GM23338 (cell line): ENCODE results near the gene SLC5A2. TPM values are rescaled to one million over a fixed set of nuclear protein-coding genes. Genes with fewer than 3 reads are reported as not detected.

Source experiments
- ATAC-seq: fragments of 200-7000 bp; cut with Tn5 transposase; 3 replicates; pipeline ENCODE4 v1.9.1; 2020
- DNase-seq: peaks from one replicate; pipeline ENCODE4 v3.0.0-alpha.2; 2015; ENCODE audit warnings: low spot score
- H2AFZ ChIP-seq: fragments of 200-600 bp; sonication (generic); 2 replicates; pipeline ENCODE4 v1.8.0; 2016; ENCODE audit warnings: antibody characterized with exemption, mild to moderate bottlenecking, moderate library complexity
- H3F3A ChIP-seq: fragments of 200-600 bp; sonication (generic); replicated peaks from 2 replicates; pipeline ENCODE4 v1.8.0; 2017; ENCODE audit warnings: antibody characterized with exemption, mixed run types, low read depth
- H3K27ac ChIP-seq: fragments of 200-600 bp; sonication (generic); 2 replicates; pipeline ENCODE4 v1.6.1; 2016; ENCODE audit warnings: low read depth
- H3K27me3 ChIP-seq: fragments of 200-600 bp; sonication (generic); 2 replicates; pipeline ENCODE4 v1.8.0; 2016; ENCODE audit warnings: mild to moderate bottlenecking, mixed run types, moderate library complexity; ENCODE audit not compliant: insufficient read depth
- H3K36me3 ChIP-seq: fragments of 200-600 bp; sonication (generic); 2 replicates; pipeline ENCODE4 v1.8.0; 2016; ENCODE audit warnings: mild to moderate bottlenecking; ENCODE audit not compliant: insufficient read depth
- H3K4me1 ChIP-seq: fragments of 200-600 bp; sonication (generic); 2 replicates; pipeline ENCODE4 v1.8.0; 2016; ENCODE audit warnings: mild to moderate bottlenecking, moderate library complexity; ENCODE audit not compliant: insufficient read depth
- H3K4me2 ChIP-seq: fragments of 200-600 bp; sonication (generic); 2 replicates; pipeline ENCODE4 v1.7.1; 2017; ENCODE audit warnings: mixed run types
- H3K4me3 ChIP-seq: fragments of 200-600 bp; sonication (generic); 2 replicates; pipeline ENCODE4 v1.6.1; 2016; ENCODE audit warnings: mixed run types
- H3K79me2 ChIP-seq: fragments of 200-600 bp; sonication (generic); replicated peaks from 2 replicates; pipeline ENCODE4 v1.8.0; 2017; ENCODE audit warnings: mild to moderate bottlenecking; ENCODE audit not compliant: insufficient read depth
- H3K9me2 ChIP-seq: fragments of 200-600 bp; sonication (generic); 2 replicates; pipeline ENCODE4 v1.8.0; 2017; ENCODE audit not compliant: insufficient read depth
- H4K20me1 ChIP-seq: fragments of 200-600 bp; sonication (generic); replicated peaks from 2 replicates; pipeline ENCODE4 v1.8.0; 2017; ENCODE audit warnings: mild to moderate bottlenecking; ENCODE audit not compliant: insufficient read depth
- H3K27ac Mint-ChIP-seq: 2 replicates; pipeline ENCODE4 v1.8.0; 2020; ENCODE audit warnings: inconsistent platforms, mild to moderate bottlenecking, moderate library complexity, mixed read lengths
- H3K27me3 Mint-ChIP-seq: 3 replicates; pipeline ENCODE4 v1.8.0; 2022; ENCODE audit warnings: low read depth, mild to moderate bottlenecking, moderate library complexity, mixed read lengths, inconsistent platforms; ENCODE audit not compliant: insufficient read depth, poor library complexity
- H3K36me3 Mint-ChIP-seq: 3 replicates; pipeline ENCODE4 v1.8.0; 2021; ENCODE audit warnings: low read depth, mild to moderate bottlenecking, inconsistent platforms, moderate library complexity, mixed read lengths
- H3K4me1 Mint-ChIP-seq: 3 replicates; pipeline ENCODE4 v1.8.0; 2020; ENCODE audit warnings: mild to moderate bottlenecking, inconsistent platforms, mixed read lengths
- H3K4me3 Mint-ChIP-seq: 3 replicates; pipeline ENCODE4 v1.8.0; 2021; ENCODE audit warnings: moderate library complexity, mild to moderate bottlenecking, inconsistent platforms, mixed read lengths
- H3K9me3 Mint-ChIP-seq: 3 replicates; pipeline ENCODE4 v1.8.0; 2020; ENCODE audit warnings: moderate library complexity, mild to moderate bottlenecking, inconsistent platforms, mixed read lengths
- CREB1 ChIP-seq: fragments of 250-450 bp; sonication (Bioruptor Pico); IDR thresholded peaks from 2 replicates; pipeline ENCODE4 v1.5.0; 2020; ENCODE audit warnings: low read depth, mild to moderate bottlenecking, moderate library complexity
- EZH2 ChIP-seq: fragments of 200-600 bp; sonication (generic); IDR thresholded peaks from one replicate; pipeline ENCODE4 v1.8.0; 2017; ENCODE audit warnings: antibody characterized with exemption, mild to moderate bottlenecking, low read depth; ENCODE audit not compliant: unreplicated experiment
- JUNB ChIP-seq: IDR thresholded peaks from one replicate; pipeline ENCODE4 v1.6.1; 2016; ENCODE audit warnings: antibody characterized with exemption; ENCODE audit not compliant: unreplicated experiment
- POLR2AphosphoS5 ChIP-seq: IDR thresholded peaks from 2 replicates; pipeline ENCODE4 v1.6.1; 2016; ENCODE audit warnings: antibody characterized with exemption, low read depth
- STAT1 ChIP-seq: IDR thresholded peaks from one replicate; pipeline ENCODE4 v1.6.1; 2016; ENCODE audit warnings: antibody characterized with exemption; ENCODE audit not compliant: unreplicated experiment
- ZNF114 ChIP-seq: fragments of 250-450 bp; sonication (Bioruptor Pico); IDR thresholded peaks from 2 replicates; pipeline ENCODE4 v1.5.0; 2020; ENCODE audit warnings: mild to moderate bottlenecking, moderate library complexity
- polyA plus RNA-seq: library from polyadenylated mRNA; unstranded; fragments of >200 nt; fragmentation: Nextera tagmentation; extraction: Ambion mirVana; gene quantifications from 2 replicates; pipeline ENCODE4 v1.2.1, GENCODE V29; 2016
- total RNA-seq: library from RNA; depleted of rRNA; stranded (reverse); fragments of >200 nt; shearing (Covaris generic); gene quantifications from 2 replicates; pipeline ENCODE4 v1.2.3, GENCODE V29; 2014
- TF ChIP-seq, protein P1 (sequence below), 2 experiments: fragments of 200-600 bp in 1 of 2; sonication (generic) in 1 of 2; conservative IDR thresholded peaks; 2 replicates each; pipeline versions ENCODE4 v1.5.1 to v1.6.1; 2016 to 2017; ENCODE audit warnings: antibody characterized with exemption in 2 of 2, low read depth in 2 of 2, mild to moderate bottlenecking in 2 of 2, moderate library complexity in 1 of 2
- TF ChIP-seq, protein P2 (sequence below): fragments of 250-450 bp; sonication (Bioruptor Pico); IDR thresholded peaks from 2 replicates; pipeline ENCODE4 v1.5.0; 2020; ENCODE audit warnings: mild to moderate bottlenecking, moderate library complexity
- TF ChIP-seq, protein P3 (sequence below): IDR thresholded peaks from one replicate; pipeline ENCODE4 v1.6.1; 2018; ENCODE audit warnings: antibody characterized with exemption; ENCODE audit not compliant: unreplicated experiment

SLC5A2 gene
- total and polyA plus RNA-seq, 2 experiments from 2014 or later: 0.76 to 3.6 TPM

DNA sequence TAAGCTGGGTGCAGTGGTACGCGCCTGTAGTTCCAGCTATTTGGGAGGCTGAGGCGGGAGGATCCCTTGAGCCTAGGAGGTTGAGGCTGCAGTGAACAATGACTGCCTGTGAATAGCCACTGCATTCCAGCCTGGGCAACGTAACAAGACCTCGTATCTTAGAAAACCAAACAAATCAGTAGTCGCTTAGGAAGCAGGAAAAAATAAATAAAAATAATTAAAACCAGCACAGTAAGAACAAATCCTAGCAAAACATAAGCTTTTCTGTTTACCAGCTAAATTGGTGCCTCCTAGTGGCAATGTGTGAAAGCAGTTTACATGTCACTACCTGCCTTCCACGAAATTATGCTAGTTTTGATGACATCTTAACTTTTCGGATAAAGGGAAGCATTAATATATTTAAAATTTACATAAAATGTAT is 22.3 kb upstream of the SLC5A2 start:
- Histone ChIP-seq H3K79me2 (peaks cover 21% of the 10 kb centered on the region), H3F3A (peaks cover 4% of the 10 kb centered on the region; the same call in 1 of the 2 replicates), H3K4me2 (peak overlapping the region; percentile 81; the same call in 1 of the 2 replicates), H3K27me3 (no peaks in the 10 kb centered on the region), H3K4me3 (peak overlapping the region; percentile 91), H3K4me1 (peaks cover 10% of the 10 kb centered on the region; the same call in 1 of the 2 replicates), H2AFZ (no peak overlapping the region), H3K27ac (no peak overlapping the region), H3K9me2 (no peaks in the 10 kb centered on the region), H4K20me1 (peaks cover 15% of the 10 kb centered on the region), H3K36me3 (no peaks in the 10 kb centered on the region; the same call in 1 of the 2 replicates)
- Mint-ChIP-seq H3K4me3 (peak overlapping the region; percentile 89; the same call in 2 of the 3 replicates), H3K27ac (peak overlapping the region; percentile 88; the same call in 1 of the 2 replicates), H3K36me3 (peaks cover 39% of the 10 kb centered on the region), H3K9me3 (peaks cover 4% of the 10 kb centered on the region; the same call in 2 of the 3 replicates), H3K27me3 (peaks cover 3% of the 10 kb centered on the region), H3K4me1 (peaks cover 13% of the 10 kb centered on the region)
- TF ChIP-seq STAT1: no peak
- TF ChIP-seq, protein P1, sequence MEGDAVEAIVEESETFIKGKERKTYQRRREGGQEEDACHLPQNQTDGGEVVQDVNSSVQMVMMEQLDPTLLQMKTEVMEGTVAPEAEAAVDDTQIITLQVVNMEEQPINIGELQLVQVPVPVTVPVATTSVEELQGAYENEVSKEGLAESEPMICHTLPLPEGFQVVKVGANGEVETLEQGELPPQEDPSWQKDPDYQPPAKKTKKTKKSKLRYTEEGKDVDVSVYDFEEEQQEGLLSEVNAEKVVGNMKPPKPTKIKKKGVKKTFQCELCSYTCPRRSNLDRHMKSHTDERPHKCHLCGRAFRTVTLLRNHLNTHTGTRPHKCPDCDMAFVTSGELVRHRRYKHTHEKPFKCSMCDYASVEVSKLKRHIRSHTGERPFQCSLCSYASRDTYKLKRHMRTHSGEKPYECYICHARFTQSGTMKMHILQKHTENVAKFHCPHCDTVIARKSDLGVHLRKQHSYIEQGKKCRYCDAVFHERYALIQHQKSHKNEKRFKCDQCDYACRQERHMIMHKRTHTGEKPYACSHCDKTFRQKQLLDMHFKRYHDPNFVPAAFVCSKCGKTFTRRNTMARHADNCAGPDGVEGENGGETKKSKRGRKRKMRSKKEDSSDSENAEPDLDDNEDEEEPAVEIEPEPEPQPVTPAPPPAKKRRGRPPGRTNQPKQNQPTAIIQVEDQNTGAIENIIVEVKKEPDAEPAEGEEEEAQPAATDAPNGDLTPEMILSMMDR (conservative IDR thresholded peaks at IDR 0.05; ENCODE audit: low read depth in 2 of 2): peak; percentile 61 to 73
- DNase-seq (peak; percentile 78), ATAC-seq (no peak)

DNA sequence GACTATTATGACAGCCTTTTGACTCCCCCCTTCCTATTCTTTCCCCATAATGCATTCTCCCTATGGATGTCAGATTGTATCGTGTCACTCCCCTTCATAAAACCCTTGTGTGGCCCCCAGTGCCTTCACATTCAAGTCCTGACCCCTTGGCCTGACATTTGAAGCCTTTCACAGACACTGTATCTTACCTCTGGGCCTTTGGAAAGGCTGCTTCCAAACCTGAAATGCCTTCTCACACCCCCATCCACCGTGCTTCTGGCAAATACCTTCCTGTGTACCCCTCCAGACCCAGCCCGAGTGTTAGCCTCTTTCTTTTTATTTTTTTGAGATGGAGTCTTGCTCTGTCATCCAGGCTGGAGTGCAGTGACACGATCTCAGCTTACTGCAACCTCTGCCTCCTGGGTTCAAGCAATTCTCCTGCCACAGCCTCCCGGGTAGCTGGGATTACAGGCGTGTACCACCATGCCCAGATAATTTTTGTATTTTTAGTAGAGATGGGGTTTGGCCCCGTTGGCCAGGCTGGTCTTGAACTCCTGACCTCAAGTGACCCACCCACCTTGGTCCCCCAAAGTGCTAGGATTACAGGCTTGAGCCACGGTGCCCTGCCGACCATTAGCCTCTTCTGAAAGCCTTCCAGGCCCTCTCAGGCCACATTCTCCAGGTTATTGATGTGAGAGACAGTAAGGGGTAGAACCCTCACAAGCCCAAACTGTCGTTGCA is 21.6 kb upstream of the SLC5A2 start:
- no peak overlapping the region for H3K4me2 ChIP-seq
- TF ChIP-seq STAT1 (no peak), CREB1 (CRISPR knock-in tag) (no peak), ZNF114 (CRISPR knock-in tag) (no peak), POLR2AphosphoS5 (no peak), JUNB (no peak), EZH2 (no peak)
- TF ChIP-seq, protein P2, sequence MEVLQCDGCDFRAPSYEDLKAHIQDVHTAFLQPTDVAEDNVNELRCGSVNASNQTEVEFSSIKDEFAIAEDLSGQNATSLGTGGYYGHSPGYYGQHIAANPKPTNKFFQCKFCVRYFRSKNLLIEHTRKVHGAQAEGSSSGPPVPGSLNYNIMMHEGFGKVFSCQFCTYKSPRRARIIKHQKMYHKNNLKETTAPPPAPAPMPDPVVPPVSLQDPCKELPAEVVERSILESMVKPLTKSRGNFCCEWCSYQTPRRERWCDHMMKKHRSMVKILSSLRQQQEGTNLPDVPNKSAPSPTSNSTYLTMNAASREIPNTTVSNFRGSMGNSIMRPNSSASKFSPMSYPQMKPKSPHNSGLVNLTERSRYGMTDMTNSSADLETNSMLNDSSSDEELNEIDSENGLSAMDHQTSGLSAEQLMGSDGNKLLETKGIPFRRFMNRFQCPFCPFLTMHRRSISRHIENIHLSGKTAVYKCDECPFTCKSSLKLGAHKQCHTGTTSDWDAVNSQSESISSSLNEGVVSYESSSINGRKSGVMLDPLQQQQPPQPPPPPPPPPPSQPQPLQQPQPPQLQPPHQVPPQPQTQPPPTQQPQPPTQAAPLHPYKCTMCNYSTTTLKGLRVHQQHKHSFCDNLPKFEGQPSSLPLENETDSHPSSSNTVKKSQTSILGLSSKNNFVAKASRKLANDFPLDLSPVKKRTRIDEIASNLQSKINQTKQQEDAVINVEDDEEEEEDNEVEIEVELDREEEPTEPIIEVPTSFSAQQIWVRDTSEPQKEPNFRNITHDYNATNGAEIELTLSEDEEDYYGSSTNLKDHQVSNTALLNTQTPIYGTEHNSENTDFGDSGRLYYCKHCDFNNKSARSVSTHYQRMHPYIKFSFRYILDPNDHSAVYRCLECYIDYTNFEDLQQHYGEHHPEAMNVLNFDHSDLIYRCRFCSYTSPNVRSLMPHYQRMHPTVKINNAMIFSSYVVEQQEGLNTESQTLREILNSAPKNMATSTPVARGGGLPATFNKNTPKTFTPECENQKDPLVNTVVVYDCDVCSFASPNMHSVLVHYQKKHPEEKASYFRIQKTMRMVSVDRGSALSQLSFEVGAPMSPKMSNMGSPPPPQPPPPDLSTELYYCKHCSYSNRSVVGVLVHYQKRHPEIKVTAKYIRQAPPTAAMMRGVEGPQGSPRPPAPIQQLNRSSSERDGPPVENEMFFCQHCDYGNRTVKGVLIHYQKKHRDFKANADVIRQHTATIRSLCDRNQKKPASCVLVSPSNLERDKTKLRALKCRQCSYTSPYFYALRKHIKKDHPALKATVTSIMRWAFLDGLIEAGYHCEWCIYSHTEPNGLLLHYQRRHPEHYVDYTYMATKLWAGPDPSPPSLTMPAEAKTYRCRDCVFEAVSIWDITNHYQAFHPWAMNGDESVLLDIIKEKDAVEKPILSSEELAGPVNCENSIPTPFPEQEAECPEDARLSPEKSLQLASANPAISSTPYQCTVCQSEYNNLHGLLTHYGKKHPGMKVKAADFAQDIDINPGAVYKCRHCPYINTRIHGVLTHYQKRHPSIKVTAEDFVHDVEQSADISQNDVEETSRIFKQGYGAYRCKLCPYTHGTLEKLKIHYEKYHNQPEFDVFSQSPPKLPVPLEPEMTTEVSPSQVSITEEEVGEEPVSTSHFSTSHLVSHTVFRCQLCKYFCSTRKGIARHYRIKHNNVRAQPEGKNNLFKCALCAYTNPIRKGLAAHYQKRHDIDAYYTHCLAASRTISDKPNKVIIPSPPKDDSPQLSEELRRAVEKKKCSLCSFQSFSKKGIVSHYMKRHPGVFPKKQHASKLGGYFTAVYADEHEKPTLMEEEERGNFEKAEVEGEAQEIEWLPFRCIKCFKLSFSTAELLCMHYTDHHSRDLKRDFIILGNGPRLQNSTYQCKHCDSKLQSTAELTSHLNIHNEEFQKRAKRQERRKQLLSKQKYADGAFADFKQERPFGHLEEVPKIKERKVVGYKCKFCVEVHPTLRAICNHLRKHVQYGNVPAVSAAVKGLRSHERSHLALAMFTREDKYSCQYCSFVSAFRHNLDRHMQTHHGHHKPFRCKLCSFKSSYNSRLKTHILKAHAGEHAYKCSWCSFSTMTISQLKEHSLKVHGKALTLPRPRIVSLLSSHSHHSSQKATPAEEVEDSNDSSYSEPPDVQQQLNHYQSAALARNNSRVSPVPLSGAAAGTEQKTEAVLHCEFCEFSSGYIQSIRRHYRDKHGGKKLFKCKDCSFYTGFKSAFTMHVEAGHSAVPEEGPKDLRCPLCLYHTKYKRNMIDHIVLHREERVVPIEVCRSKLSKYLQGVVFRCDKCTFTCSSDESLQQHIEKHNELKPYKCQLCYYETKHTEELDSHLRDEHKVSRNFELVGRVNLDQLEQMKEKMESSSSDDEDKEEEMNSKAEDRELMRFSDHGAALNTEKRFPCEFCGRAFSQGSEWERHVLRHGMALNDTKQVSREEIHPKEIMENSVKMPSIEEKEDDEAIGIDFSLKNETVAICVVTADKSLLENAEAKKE: no peak
- TF ChIP-seq, protein P3, sequence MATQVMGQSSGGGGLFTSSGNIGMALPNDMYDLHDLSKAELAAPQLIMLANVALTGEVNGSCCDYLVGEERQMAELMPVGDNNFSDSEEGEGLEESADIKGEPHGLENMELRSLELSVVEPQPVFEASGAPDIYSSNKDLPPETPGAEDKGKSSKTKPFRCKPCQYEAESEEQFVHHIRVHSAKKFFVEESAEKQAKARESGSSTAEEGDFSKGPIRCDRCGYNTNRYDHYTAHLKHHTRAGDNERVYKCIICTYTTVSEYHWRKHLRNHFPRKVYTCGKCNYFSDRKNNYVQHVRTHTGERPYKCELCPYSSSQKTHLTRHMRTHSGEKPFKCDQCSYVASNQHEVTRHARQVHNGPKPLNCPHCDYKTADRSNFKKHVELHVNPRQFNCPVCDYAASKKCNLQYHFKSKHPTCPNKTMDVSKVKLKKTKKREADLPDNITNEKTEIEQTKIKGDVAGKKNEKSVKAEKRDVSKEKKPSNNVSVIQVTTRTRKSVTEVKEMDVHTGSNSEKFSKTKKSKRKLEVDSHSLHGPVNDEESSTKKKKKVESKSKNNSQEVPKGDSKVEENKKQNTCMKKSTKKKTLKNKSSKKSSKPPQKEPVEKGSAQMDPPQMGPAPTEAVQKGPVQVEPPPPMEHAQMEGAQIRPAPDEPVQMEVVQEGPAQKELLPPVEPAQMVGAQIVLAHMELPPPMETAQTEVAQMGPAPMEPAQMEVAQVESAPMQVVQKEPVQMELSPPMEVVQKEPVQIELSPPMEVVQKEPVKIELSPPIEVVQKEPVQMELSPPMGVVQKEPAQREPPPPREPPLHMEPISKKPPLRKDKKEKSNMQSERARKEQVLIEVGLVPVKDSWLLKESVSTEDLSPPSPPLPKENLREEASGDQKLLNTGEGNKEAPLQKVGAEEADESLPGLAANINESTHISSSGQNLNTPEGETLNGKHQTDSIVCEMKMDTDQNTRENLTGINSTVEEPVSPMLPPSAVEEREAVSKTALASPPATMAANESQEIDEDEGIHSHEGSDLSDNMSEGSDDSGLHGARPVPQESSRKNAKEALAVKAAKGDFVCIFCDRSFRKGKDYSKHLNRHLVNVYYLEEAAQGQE: no peak

More for the DNA sequence above, 21.6 kb upstream of the SLC5A2 start:
- Histone ChIP-seq H3K27ac (no peak overlapping the region), H2AFZ (no peak overlapping the region), H3K9me2 (no peaks in the 10 kb centered on the region), H3K36me3 (no peaks in the 10 kb centered on the region; the same call in 1 of the 2 replicates), H3K79me2 (peaks cover 16% of the 10 kb centered on the region), H3F3A (peaks cover 4% of the 10 kb centered on the region; the same call in 1 of the 2 replicates), H3K4me3 (no peak overlapping the region), H3K4me1 (peaks cover 9% of the 10 kb centered on the region; the same call in 1 of the 2 replicates), H3K27me3 (no peaks in the 10 kb centered on the region), H4K20me1 (peaks cover 14% of the 10 kb centered on the region)
- H3K4me1 Mint-ChIP-seq: peaks cover 8% of the 10 kb centered on the region
- DNase-seq (no peak), ATAC-seq (no peak)
- no peak overlapping the region for H3K4me3 Mint-ChIP-seq
- H3K36me3 Mint-ChIP-seq: peaks cover 34% of the 10 kb centered on the region
- H3K27ac Mint-ChIP-seq: no peak overlapping the region
- peaks cover 4% of the 10 kb centered on the region; the same call in 2 of the 3 replicates for H3K9me3 Mint-ChIP-seq
- no peaks in the 10 kb centered on the region for H3K27me3 Mint-ChIP-seq
